LHCN-M2 (cell line): ENCODE measurements around the gene ZC2HC1C. TPM values are rescaled to one million over a fixed set of nuclear protein-coding genes. Genes with fewer than 3 reads are reported as not detected.

Source experiments
- DNase-seq: peaks from one replicate; pipeline ENCODE4 v3.0.0-alpha.2; 2012; ENCODE audit warnings: low read depth
- polyA plus RNA-seq: library from polyadenylated mRNA; unstranded; fragments of >200 nt; gene quantifications from one replicate; pipeline ENCODE4 v1.2.1, GENCODE V29; 2012; ENCODE audit warnings: missing spikeins
- total RNA-seq: library from RNA; depleted of rRNA; stranded (reverse); fragments of >200 nt; gene quantifications from 2 replicates; pipeline ENCODE4 v1.2.3, GENCODE V29; 2014; rRNA removed

The ZC2HC1C gene, protein sequence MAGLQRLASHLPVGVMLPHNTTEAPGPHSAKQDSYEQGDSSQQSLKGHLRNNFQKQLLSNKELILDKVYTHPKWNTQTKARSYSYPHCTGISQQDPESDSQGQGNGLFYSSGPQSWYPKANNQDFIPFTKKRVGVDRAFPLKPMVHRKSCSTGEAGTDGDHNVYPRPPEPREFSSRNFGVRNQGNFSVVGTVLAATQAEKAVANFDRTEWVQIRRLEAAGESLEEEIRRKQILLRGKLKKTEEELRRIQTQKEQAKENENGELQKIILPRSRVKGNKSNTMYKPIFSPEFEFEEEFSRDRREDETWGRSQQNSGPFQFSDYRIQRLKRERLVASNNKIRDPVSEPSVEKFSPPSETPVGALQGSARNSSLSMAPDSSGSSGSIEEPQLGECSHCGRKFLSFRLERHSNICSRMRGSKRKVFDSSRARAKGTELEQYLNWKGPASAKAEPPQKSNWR
- 0.38 and 1.3 TPM in 2 replicates for total RNA-seq
- 0.55 TPM for polyA plus RNA-seq

DNA sequence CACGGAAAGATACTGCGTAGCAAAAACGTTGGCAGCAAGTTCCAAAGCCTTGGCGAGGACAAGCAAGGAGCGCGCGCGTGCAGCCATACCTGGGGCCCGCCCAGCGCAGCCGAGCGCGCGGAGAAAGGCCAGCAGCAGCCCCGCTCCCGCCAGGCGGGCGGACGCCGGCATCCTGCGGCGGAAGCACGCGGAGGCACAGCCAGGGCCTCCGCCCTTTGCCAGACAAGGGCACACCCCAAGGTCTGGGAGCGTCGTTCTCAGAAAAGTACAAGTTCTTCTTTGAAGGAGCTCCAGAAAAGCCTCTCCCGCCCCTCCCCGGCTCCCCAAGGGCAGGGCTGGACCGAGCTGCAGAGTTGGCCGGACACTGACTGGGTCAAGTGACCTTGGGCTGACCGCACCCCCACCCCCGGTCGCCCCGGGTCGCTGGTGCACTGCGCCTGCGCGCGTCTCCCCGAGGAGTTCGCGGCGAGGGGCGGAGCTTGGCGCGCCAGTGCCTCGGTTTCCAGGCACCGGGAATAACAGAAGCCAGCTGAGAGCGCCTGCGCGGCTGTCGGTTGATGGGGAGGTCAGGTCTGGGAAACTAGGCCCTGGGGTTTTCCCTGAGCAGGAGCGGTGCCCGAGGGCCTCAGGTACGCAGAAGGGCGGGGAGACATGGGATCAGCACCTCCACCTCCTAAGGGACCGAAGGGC, at the start of gene ZC2HC1C:
Gene ZC2HC1C, plus strand, starts transcription at position 521 of the 690 bp plus-strand sequence. CDS start 933 bp downstream, outside the sequence.
- DNase-seq: peak; percentile 89

DNA sequence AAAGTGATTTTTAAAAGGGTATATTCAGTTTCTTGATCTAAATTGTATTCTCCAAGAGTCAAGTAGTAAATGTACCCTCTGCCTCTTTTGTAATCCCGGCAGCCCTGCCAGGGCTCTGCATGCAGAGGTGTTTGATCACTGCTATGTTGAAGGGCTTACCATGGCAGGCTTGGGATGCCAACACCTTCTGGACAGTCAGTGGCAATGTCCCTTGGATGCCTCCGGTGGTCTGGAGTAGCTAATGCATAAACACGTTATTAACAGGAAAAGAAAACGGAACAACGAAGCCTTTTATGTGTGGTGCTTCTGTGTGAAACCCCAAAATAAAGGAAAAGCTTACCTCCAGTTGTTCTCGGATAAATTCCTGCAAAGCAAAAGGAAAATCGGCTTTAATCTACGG, 46.8 kb upstream of the ZC2HC1C start:
- DNase-seq: no peak

DNA sequence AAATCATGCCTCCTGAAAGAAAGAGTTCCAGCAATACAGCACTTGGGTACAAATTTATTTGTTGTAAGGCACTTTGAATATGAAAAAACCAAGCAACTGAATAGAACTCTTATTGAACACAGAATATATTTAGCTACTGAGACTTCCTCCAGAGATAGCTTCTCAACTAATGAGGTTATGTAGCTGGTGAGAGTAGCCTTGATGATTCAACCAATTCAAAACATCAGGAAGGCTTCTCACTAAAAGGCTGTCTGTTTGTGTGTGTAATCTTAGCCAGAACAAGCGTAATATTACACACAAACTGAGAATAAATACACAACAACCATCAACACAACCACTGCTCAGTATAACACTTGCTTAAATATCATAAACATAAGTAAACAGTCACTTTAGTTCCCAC, 46.3 kb upstream of the ZC2HC1C start:
- DNase-seq: no peak

DNA sequence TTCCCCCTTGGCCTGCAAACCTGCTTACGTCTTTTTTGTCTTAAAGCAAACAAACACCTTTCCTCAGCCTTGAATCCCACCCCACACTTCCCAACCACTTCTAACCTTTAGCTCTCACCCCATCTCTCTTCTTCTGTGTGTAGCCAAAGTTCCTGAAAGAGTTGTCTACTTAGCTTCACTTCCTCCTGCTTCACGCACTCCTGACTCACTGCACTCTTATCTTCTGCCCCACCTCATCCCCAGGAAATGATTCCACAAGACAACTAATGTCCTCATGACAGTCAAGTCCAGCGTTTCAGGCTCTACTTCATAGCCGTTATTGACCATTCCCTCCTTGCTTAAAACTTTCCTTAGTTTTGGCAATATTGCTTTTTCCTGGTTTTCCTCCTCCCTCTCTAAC, 44.4 kb upstream of the ZC2HC1C start:
- DNase-seq: no peak

DNA sequence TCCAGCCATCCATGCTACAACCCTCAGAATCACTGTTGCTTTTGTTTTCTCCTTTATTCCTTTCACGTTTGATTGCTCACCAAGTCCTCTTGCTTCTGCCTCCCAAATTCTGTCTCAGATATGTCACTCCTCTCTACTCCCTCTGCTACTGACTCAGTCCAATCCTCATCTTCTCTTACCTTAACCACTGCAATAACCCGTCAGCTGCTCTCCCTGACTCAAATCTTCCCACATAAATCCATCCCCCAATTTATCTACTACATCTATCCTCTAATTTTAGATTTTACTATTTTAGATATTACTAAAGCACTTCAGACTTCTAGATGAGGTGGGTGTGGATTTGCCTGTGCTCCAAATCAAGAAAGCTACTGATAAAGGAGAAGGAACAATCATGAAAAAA, 43.6 kb upstream of the ZC2HC1C start:
- no peak for DNase-seq

DNA sequence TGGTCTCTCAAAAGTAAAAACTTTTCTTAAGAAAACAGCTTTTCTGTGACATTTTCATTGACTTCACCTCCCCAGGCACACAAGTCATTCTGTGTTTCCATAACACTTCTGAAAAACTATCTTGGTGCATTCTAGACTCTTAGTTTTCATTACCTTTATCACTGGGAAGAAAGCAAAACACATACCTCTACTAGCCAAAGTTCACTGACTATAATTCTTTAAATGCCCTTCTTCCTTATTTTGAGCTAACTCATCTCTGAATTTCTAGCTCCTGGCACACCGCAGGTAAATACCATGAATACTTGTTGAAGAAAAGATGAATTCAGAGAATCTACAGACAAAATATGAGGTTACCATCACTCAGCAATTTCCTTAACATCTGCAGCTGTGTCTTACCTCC, 39.3 kb upstream of the ZC2HC1C start:
- no peak for DNase-seq

DNA sequence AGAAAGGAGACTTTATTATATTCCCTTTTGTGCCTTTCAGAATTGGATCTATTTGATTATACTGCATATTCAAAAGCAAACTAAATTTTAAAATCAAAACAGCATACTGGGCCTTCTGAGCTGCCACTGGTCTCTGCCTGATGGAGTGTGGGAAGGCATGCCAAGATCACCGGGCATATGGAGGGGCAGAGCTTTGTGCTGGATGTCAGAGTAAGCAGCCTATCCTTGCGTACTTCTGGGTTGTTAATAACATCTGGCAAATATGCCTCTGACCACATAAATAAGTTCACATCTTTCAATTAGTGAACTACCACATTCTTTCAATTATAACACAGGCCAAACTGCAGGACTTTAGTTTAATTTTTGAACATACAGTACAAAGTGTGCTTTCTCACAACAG, 36.5 kb upstream of the ZC2HC1C start:
- no peak for DNase-seq

DNA sequence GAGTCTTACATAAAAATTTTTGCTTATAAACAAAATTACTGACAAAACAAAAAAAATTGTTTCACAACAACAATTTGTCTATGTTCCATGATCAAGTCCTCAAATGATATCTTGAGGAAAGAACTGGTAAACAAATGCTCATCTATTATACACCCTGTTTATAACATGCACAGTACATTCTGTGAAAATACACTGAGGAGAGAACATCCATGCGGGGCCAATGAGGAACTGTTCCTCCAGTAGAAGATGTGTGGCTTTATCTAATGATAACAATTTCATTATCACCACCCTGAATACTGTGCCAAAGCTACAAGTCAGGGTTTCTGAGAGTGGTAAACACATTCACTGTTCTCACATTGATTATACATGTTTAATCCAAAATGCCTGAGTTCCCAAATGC, 28.9 kb upstream of the ZC2HC1C start:
- DNase-seq: no peak

DNA sequence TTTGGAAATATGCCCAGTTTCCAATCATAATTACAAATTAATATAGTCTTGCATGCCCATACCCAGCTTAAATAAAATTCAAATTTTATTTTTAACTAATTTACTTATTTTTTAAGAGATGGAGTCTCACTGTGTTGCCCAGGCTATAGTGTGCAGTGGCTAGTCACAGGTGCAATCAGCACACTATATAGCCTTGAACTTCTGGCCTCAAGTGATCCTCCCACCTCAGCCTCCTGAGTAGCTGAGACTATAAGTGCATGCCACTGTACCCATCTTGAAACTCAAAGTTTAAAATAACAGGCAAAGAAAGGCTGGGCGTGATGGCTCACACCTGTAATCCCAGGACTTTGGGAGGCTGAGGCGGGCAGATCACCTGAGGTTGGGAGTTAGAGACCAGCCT, 28.5 kb upstream of the ZC2HC1C start:
- no peak for DNase-seq

DNA sequence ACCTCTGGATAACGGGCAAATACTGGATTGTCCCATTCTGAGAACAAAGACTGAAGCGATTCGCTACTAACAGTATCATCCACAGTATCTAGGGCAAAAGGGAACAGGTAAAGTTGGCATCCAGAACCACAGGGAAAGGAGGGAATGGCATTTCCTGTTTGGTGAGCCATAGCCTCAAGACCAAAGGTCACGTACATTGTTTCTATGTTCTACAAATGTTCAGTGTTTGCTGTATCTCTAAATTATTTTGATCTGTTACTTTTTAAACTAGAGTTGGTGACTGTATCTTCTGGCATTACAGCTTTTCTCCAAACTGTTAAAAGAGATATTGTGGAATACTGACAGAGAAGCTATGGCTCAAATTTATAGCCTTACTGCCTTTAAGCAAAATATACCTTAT, 27.8 kb upstream of the ZC2HC1C start:
- DNase-seq: no peak

DNA sequence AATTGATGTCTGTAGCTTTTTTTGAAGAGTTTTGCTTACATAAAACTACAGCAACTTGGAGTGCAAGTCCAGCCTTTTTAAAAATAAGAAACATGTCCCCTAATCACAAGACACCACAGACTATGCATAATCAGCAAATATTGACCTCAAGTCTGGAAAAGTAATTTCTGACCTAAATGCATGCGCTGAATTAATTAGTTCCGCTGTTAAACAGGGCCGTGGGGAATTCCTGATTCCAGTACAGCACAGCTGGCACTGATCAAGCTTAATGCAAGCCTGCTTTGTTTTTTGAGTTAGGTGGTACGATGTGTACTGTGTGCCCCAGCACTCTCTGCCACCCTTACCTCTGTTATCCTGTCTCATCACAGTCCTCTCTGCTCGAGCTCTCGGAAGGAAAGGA, 27.4 kb upstream of the ZC2HC1C start:
- DNase-seq: no peak

DNA sequence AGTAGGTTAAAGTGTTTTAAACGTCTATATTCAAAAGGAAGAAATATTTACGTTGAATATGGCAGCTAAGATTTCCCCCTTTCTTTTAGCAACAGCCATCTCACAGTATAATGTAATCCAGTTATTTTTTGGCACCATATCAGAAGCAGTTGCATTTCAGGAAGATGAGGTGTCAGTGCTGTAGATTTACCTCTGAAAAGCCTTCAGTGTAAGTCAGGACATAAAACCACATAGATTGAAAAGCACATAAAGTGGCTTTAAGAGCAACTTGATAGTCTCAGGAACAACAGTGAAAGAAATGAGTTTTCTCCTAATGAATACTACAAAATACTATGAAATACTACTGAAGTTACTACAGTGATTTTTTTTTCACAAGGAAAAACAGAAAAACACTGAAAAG, 25.1 kb upstream of the ZC2HC1C start:
- DNase-seq: peak; percentile 76

DNA sequence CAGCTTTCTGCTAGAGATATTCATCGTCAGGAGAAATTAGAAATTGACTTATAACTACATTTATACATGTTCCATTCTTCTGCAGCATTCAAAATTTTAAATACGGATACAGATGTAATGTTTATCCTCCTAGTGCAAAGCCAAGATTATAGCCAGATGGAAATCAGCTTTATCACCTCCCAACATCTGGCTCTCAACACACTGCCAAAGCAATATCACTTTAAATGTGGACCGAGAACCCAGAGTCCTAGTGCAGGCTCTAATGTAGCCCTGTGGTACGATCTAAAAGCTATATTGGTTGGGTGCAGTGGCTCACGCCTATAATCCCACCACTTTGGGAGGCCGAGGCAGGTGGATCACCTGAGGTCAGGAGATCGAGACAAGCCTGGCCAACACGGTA, 24.7 kb upstream of the ZC2HC1C start:
- no peak for DNase-seq

DNA sequence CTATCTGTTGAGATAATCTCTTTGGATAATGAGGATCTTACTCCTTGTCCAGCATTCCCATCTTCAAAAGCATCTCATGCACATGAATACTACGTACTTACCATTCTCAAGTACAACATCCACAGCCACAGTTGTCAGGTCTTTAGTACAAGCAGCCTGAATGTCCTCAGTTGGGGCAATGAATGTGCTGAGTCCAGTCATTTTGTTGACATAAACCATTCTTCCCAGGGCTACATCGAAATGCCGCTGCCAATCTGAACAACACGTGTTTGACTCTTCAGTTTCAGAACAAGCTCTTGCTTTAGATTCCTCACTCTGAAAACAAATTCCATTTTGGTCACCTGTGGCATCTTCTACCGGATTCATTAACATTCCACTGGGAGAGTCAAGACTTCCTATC, 23.2 kb upstream of the ZC2HC1C start:
- no peak for DNase-seq

DNA sequence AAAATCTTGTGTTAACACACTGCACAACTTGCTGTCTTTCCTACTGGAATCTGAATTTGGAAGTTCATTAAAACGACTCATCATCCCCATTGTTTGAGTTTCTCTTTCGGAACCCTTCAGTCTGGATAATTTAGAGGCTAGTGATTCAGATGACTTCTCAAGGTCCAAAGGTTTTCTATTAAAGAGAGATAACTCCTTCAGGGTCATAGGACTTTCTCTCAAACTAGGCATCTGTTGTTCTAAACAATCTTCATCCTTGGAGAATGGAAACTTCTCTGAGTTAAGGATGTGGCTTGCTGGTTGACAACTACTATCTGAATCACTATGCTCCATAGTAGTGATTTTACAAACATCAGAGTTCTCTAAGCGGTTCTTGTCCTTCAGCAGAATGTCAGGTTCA, 22.5 kb upstream of the ZC2HC1C start:
- peak; percentile 55 for DNase-seq

DNA sequence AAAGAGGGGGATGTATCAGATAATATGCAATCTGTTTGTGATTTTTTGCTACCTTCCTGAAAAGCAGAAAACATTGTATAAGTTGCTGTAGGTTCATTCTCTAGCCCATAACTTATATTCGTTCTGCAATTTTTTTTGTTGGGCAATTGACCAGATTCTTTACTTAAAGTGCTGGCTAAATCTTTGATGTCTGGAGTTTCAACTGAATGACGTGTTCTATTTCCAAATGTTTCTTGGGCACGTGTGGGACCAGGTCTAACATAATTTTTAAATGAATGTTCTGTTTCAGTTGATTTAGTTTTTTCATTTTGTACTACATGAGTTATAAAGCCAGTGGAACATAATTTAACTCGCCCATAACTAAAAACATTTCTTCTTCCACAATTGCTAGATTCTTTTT, 21.9 kb upstream of the ZC2HC1C start:
- no peak for DNase-seq

DNA sequence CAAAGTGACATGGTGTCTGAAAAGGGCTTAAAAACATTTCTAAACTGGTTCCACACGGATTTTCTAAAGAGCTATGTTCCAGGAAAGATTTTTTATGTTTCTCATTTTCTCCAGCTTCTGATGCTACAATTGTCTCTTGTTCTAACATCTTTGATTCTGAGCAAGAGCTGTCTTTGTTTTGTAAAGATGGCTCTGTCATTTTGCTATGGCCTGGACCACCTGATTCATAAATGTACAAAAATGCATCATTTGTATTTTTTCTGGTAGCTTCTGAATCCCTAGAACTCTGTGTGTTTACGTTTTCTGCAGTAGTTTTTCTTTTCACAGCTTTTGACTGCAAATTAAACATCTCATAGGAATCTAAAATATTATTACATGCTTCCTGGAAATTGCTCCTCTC, 21.3 kb upstream of the ZC2HC1C start:
- DNase-seq: no peak

DNA sequence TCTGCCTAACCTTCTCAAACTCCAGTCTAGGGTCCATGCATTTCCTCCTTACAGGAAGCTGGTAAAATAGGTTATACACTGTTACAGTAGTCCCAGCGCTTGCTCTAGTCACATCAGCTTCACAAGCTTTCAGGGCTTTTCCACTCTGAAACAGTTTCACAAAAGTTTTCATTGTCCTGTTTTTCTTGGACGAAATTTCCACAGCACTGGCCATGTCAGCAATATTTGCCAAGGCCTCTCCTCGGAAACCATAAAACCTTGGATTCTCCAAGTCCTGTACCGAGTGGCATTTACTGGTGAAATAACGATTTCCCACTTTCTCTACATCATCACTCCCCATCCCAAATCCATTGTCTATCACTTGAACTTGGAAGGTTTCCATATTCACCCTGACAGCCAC, 20.3 kb upstream of the ZC2HC1C start:
- no peak for DNase-seq

DNA sequence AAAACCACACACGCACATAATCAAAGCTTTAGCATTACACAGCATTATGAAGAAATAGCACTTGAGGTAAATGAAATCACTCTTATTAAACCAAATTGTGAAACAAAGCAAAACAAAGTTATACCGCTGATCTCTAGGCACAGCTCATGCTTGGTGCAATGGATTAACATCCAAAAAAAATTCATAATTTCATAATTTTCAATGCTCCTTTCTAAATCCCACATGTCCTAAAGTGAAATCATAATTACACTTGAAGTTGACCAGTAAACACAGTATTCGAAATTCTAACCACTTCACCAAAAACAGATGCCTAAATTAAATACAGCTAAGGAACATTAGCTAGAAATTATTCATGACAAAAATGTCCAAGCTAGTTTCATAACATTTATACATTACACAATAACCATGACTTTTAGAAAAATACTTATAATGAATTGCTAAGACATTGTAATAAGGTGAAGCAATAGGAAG, 19.7 kb upstream of the ZC2HC1C start:
- peak; percentile 36 for DNase-seq

DNA sequence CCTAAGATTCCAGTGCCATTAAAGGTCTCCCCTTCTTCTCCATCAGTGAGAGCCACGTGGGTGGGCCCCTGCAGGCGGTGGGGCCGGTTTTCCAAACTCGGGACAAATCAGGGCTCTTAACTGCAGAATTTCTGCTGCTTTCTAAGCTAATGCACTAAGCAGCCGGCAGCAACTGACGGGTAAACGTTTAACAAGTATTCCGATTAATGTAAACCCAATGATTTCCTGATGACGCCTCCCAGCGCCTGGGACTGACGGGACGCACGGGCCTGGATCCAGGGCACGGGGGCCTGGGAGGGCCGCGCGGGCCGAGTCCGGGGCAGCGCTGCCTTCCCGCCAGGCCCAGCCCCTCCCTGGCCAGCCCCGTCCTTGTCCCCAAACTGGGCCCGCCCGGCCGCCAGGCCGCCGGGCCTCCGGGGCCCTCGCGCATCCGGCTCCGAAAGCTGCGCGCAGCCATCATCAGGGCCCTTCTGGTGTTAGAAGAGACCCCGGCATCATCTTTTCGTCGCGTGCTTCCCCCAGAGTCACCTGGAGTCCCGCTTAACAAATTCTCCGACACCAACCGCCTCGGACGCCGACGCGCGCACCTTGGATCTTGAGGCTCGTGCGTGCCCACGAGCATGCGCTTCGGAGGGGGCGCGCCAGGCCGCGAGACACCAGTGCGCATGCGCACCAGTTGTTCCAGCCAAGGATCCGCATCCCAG, 18.4 kb upstream of the ZC2HC1C start, which contains the start of gene MLH3:
Gene MLH3, minus strand, starts transcription at position 616 of the 704 bp plus-strand sequence. CDS start 1,812 bp downstream, outside the sequence.
- peak; percentile 82 for DNase-seq

DNA sequence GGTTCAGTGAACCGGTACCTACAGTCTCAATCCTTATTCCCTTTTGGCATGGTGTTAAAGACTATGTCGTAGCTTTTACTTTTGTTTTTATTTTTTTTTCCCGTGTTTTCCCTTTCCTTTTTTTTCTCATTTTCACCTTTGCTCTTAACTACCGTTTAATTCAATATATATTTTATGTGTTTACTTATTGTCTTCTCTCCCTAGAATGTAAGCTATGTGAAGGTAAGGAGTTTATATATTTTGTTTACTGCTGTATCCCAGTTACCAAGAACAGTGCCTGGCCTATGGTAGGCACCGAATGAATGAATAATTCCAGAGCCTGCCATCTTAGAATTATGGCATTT, 17.9 kb upstream of the ZC2HC1C start:
- no peak for DNase-seq
